SK-N-SH (cell line): ENCODE results near the gene ZNF407. TPM values are rescaled to one million over a fixed set of nuclear protein-coding genes. Genes with fewer than 3 reads are reported as not detected.

Experiments
- CTCF ChIA-PET: fragments of 300-600, 350-600 bp; formaldehyde crosslinking; extraction: SDS; loops from one replicate; lab custom pipeline; 2021; lab: Yijun Ruan, JAX
- POLR2A ChIA-PET: fragments of 350-600 bp; sonication (Branson Sonifier 250); formaldehyde crosslinking; extraction: SDS; loops from one replicate; lab custom pipeline; 2020; ENCODE audit warnings: antibody characterized with exemption, inconsistent platforms; lab: Yijun Ruan, JAX
- DNase-seq: peaks from one replicate; pipeline ENCODE4 v3.0.0; 2012
- H2AFZ ChIP-seq: fragments of 200-600 bp; sonication (generic); 2 replicates; pipeline ENCODE4 v1.8.1; 2016; ENCODE audit warnings: antibody characterized with exemption, mild to moderate bottlenecking, low read depth
- H3F3A ChIP-seq: fragments of 200-600 bp; sonication (generic); replicated peaks from 2 replicates; pipeline ENCODE3; 2016; ENCODE audit warnings: antibody characterized with exemption, mild to moderate bottlenecking; ENCODE audit not compliant: insufficient read depth
- H3K27ac ChIP-seq, 2 experiments: fragments of 200-500 bp in 1 of 2; fragments of 200-600 bp in 1 of 2; sonication (Bioruptor generic) in 1 of 2; sonication (generic), shearing (Covaris generic) in 1 of 2; 2 replicates each; pipeline versions ENCODE4 v1.5.1 to v1.6.1; 2014 to 2016; ENCODE audit warnings: low read depth in 2 of 2, inconsistent platforms in 1 of 2, low read length in 1 of 2, mild to moderate bottlenecking in 1 of 2, mixed read lengths in 1 of 2
- H3K27me3 ChIP-seq: fragments of 200-600 bp; sonication (generic), shearing (Covaris generic); 2 replicates; pipeline ENCODE4 v1.6.1; 2016; ENCODE audit warnings: mixed run types; ENCODE audit not compliant: insufficient read depth
- H3K36me3 ChIP-seq, 2 experiments: fragments of 200-500 bp in 1 of 2; fragments of 200-600 bp in 1 of 2; sonication (Bioruptor generic) in 1 of 2; sonication (generic) in 1 of 2; replicated peaks in 1 of 2; 2 replicates each; pipeline versions ENCODE3 to v1.5.1; 2014 to 2016; ENCODE audit warnings: low read length in 1 of 2, mild to moderate bottlenecking in 1 of 2; ENCODE audit not compliant: insufficient read depth in 2 of 2, control insufficient read depth in 1 of 2
- H3K4me1 ChIP-seq, 2 experiments: fragments of 200-500 bp in 1 of 2; fragments of 200-600 bp in 1 of 2; sonication (Bioruptor generic) in 1 of 2; sonication (generic), shearing (Covaris generic) in 1 of 2; 2 replicates each; pipeline versions ENCODE4 v1.5.1 to v1.6.1; 2014 to 2016; ENCODE audit warnings: low read depth in 1 of 2, low read length in 1 of 2, mixed run types in 1 of 2; ENCODE audit not compliant: insufficient read depth in 2 of 2, control insufficient read depth in 1 of 2
- H3K4me2 ChIP-seq: fragments of 200-600 bp; sonication (generic), shearing (Covaris generic); 2 replicates; pipeline ENCODE4 v1.6.1; 2017; ENCODE audit warnings: mixed run types
- H3K4me3 ChIP-seq, 2 experiments: fragments of 200-500 bp in 1 of 2; fragments of 200-600 bp in 1 of 2; sonication (Bioruptor generic) in 1 of 2; sonication (generic), shearing (Covaris generic) in 1 of 2; 2 replicates each; pipeline versions ENCODE4 v1.5.1 to v1.8.1; 2014 to 2016; ENCODE audit warnings: low read depth in 2 of 2, inconsistent platforms in 1 of 2, low read length in 1 of 2, mild to moderate bottlenecking in 1 of 2, mixed read lengths in 1 of 2, moderate library complexity in 1 of 2
- H3K79me2 ChIP-seq: fragments of 200-600 bp; sonication (generic); 2 replicates; pipeline ENCODE4 v1.8.1; 2017; ENCODE audit warnings: mild to moderate bottlenecking; ENCODE audit not compliant: insufficient read depth
- H3K9ac ChIP-seq: fragments of 200-600 bp; sonication (generic); 2 replicates; pipeline ENCODE4 v1.6.1; 2017; ENCODE audit warnings: mixed run types
- H3K9me2 ChIP-seq: fragments of 200-600 bp; sonication (generic); 2 replicates; pipeline ENCODE4 v1.6.1; 2017; ENCODE audit warnings: mixed run types
- H3K9me3 ChIP-seq: fragments of 200-600 bp; sonication (generic); 2 replicates; pipeline ENCODE4 v1.6.1; 2017; ENCODE audit warnings: mixed run types, mild to moderate bottlenecking, moderate library complexity
- H4K20me1 ChIP-seq: fragments of 200-600 bp; sonication (generic); 2 replicates; pipeline ENCODE4 v1.6.1; 2017; ENCODE audit warnings: mild to moderate bottlenecking, mixed run types; ENCODE audit not compliant: insufficient read depth
- CTCF ChIP-seq: fragments of 200-600 bp; sonication (generic); IDR thresholded peaks from 2 replicates; pipeline ENCODE4 v1.6.1; 2017; ENCODE audit warnings: antibody characterized with exemption, mild to moderate bottlenecking, moderate library complexity
- ELF1 ChIP-seq: IDR thresholded peaks from 2 replicates; pipeline ENCODE4 v1.4.0; 2012
- EP300 ChIP-seq, 2 experiments: IDR thresholded peaks; 2 replicates each; pipeline versions ENCODE4 v1.4.0 to v1.6.1; 2012; ENCODE audit warnings: borderline replicate concordance in 1 of 2, low read depth in 1 of 2, low read length in 1 of 2
- EZH2phosphoT487 ChIP-seq: fragments of 200-600 bp; sonication (generic); IDR thresholded peaks from 2 replicates; pipeline ENCODE4 v1.6.1; 2017; ENCODE audit warnings: low read depth, mixed run types, mild to moderate bottlenecking, antibody characterized with exemption, moderate library complexity, borderline replicate concordance
- FOXJ3 ChIP-seq: sonication (generic); formaldehyde crosslinking; IDR thresholded peaks from 2 replicates; pipeline ENCODE4 v1.5.1; 2020; ENCODE audit warnings: mild to moderate bottlenecking, missing genetic modification reagents
- JUND ChIP-seq: IDR thresholded peaks from 2 replicates; pipeline ENCODE4 v1.4.0; 2012
- MEF2A ChIP-seq: IDR thresholded peaks from 2 replicates; pipeline ENCODE4 v1.4.0; 2012; ENCODE audit warnings: low read depth, borderline replicate concordance
- MXI1 ChIP-seq: IDR thresholded peaks from 2 replicates; pipeline ENCODE4 v1.6.1; 2012; ENCODE audit warnings: mild to moderate bottlenecking, low read depth, low read length, improper control_type of control experiment
- NFIC ChIP-seq: IDR thresholded peaks from 2 replicates; pipeline ENCODE4 v1.4.0; 2012; ENCODE audit warnings: borderline replicate concordance
- NRF1 ChIP-seq: IDR thresholded peaks from 2 replicates; pipeline ENCODE4 v1.6.1; 2012; ENCODE audit warnings: low read depth, mild to moderate bottlenecking, low read length
- POLR2AphosphoS5 ChIP-seq: IDR thresholded peaks from 2 replicates; pipeline ENCODE4 v1.6.1; 2012; ENCODE audit warnings: low read depth, low read length
- RAD21 ChIP-seq: IDR thresholded peaks from 2 replicates; pipeline ENCODE4 v1.6.1; 2012; ENCODE audit warnings: mild to moderate bottlenecking, low read length
- RCOR1 ChIP-seq: fragments of 150-350 bp; IDR thresholded peaks from 2 replicates; pipeline ENCODE4 v1.6.1; 2017; ENCODE audit warnings: antibody characterized with exemption, low read length
- RFX5 ChIP-seq: IDR thresholded peaks from 2 replicates; pipeline ENCODE4 v1.6.1; 2012; ENCODE audit warnings: mild to moderate bottlenecking, improper control_type of control experiment, low read length
- SIN3A ChIP-seq: IDR thresholded peaks from 2 replicates; pipeline ENCODE4 v1.6.1; 2012; ENCODE audit warnings: low read depth, mild to moderate bottlenecking, low read length, moderate library complexity, borderline replicate concordance
- TEAD4 ChIP-seq: IDR thresholded peaks from 2 replicates; pipeline ENCODE4 v1.4.0; 2012; ENCODE audit warnings: mild to moderate bottlenecking, borderline replicate concordance; ENCODE audit not compliant: insufficient read depth
- USF2 ChIP-seq: fragments of 150-350 bp; IDR thresholded peaks from 2 replicates; pipeline ENCODE4 v1.6.1; 2017; ENCODE audit warnings: antibody characterized with exemption, low read length, low read depth, borderline replicate concordance
- WGBS: methylation state at CpG from one replicate; pipeline ENCODE4 v1.1.6; 2017; ENCODE audit warnings: low lambda C conversion rate; 5-methylcytosine and 5-hydroxymethylcytosine counted together
- polyA plus RNA-seq, 3 experiments: library from polyadenylated mRNA; depleted of rRNA; stranded (reverse); fragments of >200 nt; gene quantifications; 2 replicates each; pipeline ENCODE4 v1.2.3, GENCODE V29; 2012
- TF ChIP-seq, protein P1 (sequence below): IDR thresholded peaks from 2 replicates; pipeline ENCODE4 v1.4.0; 2012; ENCODE audit warnings: low read depth
- TF ChIP-seq, protein P2 (sequence below): IDR thresholded peaks from 2 replicates; pipeline ENCODE4 v1.4.0; 2012; ENCODE audit warnings: low read depth, borderline replicate concordance
- TF ChIP-seq, protein P3 (sequence below): fragments of 150-350 bp; IDR thresholded peaks from 2 replicates; pipeline ENCODE4 v1.6.1; 2016; ENCODE audit warnings: mild to moderate bottlenecking, low read depth, low read length
- TF ChIP-seq, protein P4 (sequence below): IDR thresholded peaks from 2 replicates; pipeline ENCODE4 v1.6.1; 2012; ENCODE audit warnings: mild to moderate bottlenecking, low read depth, low read length, moderate library complexity

Gene ZNF407
- polyA plus RNA-seq, 1 of the 3 experiments (the other 2 are of a cell fraction), result 2.6 TPM

GRCh38 chr18:75033516-75033915, 435.8 kb downstream of the ZNF407 start:
- DNase-seq, result no peak
- H2AFZ ChIP-seq, result no peak overlapping the region
- no peak overlapping the region for H3K4me2 ChIP-seq
- 90% methylated on average over 7 of the region's 7 CpGs for WGBS
- H3K9me2 ChIP-seq, result no peaks in the 10 kb centered on the region
- H3K27me3 ChIP-seq, result no peaks in the 10 kb centered on the region
- H3K4me3 ChIP-seq, result no peak overlapping the region
- no peaks in the 10 kb centered on the region for H4K20me1 ChIP-seq
- no peak overlapping the region for H3K27ac ChIP-seq
- H3F3A ChIP-seq, result peaks cover 4% of the 10 kb centered on the region
- TF ChIP-seq TEAD4 (no peak), POLR2AphosphoS5 (no peak), RFX5 (no peak)
- no peaks in the 10 kb centered on the region for H3K79me2 ChIP-seq
- POLR2A ChIA-PET, result no interaction called here
- H3K4me1 ChIP-seq, result peaks cover 0 to 2% of the 10 kb centered on the region in 2 experiments; a peak in 1 of 4 replicates
- H3K36me3 ChIP-seq, result no peaks in the 10 kb centered on the region
- H3K9me3 ChIP-seq, result no peaks in the 10 kb centered on the region
- CTCF ChIA-PET, result no interaction called here
- no peak overlapping the region for H3K9ac ChIP-seq

DNA sequence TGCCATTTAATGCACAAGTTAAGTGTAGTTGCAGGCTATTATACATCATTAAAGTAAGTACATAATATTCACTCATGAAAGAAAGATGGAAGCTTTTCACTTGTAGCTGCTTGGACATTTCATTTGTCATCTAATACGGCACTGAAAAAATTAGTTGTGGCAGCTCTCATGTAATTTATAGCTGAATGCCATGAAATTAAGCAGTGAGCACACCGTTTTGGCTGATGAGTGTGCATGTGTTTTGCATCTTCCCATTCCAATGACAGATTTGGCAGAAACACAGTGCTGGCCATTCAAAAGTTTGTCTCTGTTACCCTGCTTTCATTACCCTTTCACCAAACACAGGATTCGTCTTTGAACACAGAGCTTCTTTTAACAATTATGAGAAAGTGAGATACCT, 437.3 kb downstream of the ZNF407 start:
- peaks cover 0 to 2% of the 10 kb centered on the region in 2 experiments; a peak in 1 of 4 replicates for H3K4me1 ChIP-seq
- WGBS, result 68% methylated on average over 3 of the region's 3 CpGs
- H3K4me3 ChIP-seq, result no peak overlapping the region
- H4K20me1 ChIP-seq, result no peaks in the 10 kb centered on the region
- no peaks in the 10 kb centered on the region for H3K9me3 ChIP-seq
- no peaks in the 10 kb centered on the region for H3K79me2 ChIP-seq
- ChIA-PET CTCF (no interaction called here), POLR2A (no interaction called here)
- no peak overlapping the region for H3K9ac ChIP-seq
- H2AFZ ChIP-seq, result no peak overlapping the region
- H3K27me3 ChIP-seq, result no peaks in the 10 kb centered on the region
- H3K27ac ChIP-seq, result no peak overlapping the region
- peaks cover 4% of the 10 kb centered on the region for H3F3A ChIP-seq
- no peak overlapping the region for H3K4me2 ChIP-seq
- no peaks in the 10 kb centered on the region for H3K9me2 ChIP-seq
- no peaks in the 10 kb centered on the region for H3K36me3 ChIP-seq
- DNase-seq, result no peak
- TF ChIP-seq, protein P1, sequence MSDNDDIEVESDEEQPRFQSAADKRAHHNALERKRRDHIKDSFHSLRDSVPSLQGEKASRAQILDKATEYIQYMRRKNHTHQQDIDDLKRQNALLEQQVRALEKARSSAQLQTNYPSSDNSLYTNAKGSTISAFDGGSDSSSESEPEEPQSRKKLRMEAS, result no peak
- no peak for TF ChIP-seq CTCF
- no peak for TF ChIP-seq RAD21
- no peak for TF ChIP-seq MEF2A
- TF ChIP-seq RCOR1, result no peak
- no peak for TF ChIP-seq EZH2phosphoT487
- TF ChIP-seq, protein P2, sequence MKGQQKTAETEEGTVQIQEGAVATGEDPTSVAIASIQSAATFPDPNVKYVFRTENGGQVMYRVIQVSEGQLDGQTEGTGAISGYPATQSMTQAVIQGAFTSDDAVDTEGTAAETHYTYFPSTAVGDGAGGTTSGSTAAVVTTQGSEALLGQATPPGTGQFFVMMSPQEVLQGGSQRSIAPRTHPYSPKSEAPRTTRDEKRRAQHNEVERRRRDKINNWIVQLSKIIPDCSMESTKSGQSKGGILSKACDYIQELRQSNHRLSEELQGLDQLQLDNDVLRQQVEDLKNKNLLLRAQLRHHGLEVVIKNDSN, result no peak
- no peak for TF ChIP-seq USF2
- TF ChIP-seq, protein P3, sequence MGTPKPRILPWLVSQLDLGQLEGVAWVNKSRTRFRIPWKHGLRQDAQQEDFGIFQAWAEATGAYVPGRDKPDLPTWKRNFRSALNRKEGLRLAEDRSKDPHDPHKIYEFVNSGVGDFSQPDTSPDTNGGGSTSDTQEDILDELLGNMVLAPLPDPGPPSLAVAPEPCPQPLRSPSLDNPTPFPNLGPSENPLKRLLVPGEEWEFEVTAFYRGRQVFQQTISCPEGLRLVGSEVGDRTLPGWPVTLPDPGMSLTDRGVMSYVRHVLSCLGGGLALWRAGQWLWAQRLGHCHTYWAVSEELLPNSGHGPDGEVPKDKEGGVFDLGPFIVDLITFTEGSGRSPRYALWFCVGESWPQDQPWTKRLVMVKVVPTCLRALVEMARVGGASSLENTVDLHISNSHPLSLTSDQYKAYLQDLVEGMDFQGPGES, result no peak
- no peak for TF ChIP-seq JUND
- no peak for TF ChIP-seq EP300 (IDR thresholded peaks at IDR 0.05; ENCODE audit: borderline replicate concordance in 1 of 2, low read depth in 1 of 2, low read length in 1 of 2)
- TF ChIP-seq MXI1, result no peak
- TF ChIP-seq SIN3A, result no peak
- no peak for TF ChIP-seq RFX5
- TF ChIP-seq NFIC, result no peak
- TF ChIP-seq, protein P4, sequence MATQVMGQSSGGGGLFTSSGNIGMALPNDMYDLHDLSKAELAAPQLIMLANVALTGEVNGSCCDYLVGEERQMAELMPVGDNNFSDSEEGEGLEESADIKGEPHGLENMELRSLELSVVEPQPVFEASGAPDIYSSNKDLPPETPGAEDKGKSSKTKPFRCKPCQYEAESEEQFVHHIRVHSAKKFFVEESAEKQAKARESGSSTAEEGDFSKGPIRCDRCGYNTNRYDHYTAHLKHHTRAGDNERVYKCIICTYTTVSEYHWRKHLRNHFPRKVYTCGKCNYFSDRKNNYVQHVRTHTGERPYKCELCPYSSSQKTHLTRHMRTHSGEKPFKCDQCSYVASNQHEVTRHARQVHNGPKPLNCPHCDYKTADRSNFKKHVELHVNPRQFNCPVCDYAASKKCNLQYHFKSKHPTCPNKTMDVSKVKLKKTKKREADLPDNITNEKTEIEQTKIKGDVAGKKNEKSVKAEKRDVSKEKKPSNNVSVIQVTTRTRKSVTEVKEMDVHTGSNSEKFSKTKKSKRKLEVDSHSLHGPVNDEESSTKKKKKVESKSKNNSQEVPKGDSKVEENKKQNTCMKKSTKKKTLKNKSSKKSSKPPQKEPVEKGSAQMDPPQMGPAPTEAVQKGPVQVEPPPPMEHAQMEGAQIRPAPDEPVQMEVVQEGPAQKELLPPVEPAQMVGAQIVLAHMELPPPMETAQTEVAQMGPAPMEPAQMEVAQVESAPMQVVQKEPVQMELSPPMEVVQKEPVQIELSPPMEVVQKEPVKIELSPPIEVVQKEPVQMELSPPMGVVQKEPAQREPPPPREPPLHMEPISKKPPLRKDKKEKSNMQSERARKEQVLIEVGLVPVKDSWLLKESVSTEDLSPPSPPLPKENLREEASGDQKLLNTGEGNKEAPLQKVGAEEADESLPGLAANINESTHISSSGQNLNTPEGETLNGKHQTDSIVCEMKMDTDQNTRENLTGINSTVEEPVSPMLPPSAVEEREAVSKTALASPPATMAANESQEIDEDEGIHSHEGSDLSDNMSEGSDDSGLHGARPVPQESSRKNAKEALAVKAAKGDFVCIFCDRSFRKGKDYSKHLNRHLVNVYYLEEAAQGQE, result no peak
- no peak for TF ChIP-seq NRF1
- no peak for TF ChIP-seq ELF1
- TF ChIP-seq FOXJ3 (CRISPR knock-in tag), result no peak
